ENCODE data around the gene VPS41. TPM values are rescaled to one million over a fixed set of nuclear protein-coding genes. Genes with fewer than 3 reads are reported as not detected.

Gene VPS41
- polyA plus RNA-seq, 1 of the 3 experiments (the other 2 are of a cell fraction): 20.4 TPM

DNA sequence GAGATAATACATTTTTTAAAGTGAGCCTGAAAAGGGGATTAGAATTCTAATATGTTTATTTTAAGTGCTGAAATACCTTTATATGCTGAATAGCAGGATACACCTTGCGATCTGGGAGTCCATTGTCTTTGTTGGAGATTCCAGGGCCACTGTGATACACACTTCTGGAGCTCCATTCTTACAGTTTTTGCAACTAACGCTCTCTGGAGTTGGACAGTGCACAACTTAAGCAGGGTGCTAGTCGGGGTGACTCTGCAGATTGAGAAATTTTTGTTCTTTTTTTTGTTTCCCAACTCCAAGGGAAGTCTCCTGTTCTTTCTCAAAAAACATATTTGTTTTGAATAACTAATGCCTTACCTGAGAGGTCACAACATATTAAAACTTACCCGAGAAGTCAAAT lies 45.0 kb upstream of the VPS41 start:
- Histone ChIP-seq H3K9me3 (no peaks in the 10 kb centered on the region), H4K20me1 (ENCODE audit: insufficient read depth) (no peaks in the 10 kb centered on the region), H3K79me2 (ENCODE audit: insufficient read depth) (no peaks in the 10 kb centered on the region), H3K4me3 (ENCODE audit: low read depth in 2 of 2, low read length in 1 of 2) (no peak overlapping the region), H3K9ac (no peak overlapping the region), H3K27ac (ENCODE audit: low read depth in 2 of 2, low read length in 1 of 2) (no peak overlapping the region), H3K4me2 (no peak overlapping the region), H3K36me3 (replicated peaks in 1 of 2; ENCODE audit: control insufficient read depth in 1 of 2, insufficient read depth in 2 of 2, low read length in 1 of 2) (no peaks in the 10 kb centered on the region), H2AFZ (ENCODE audit: low read depth) (no peak overlapping the region), H3K9me2 (no peaks in the 10 kb centered on the region), H3K27me3 (ENCODE audit: insufficient read depth) (peaks cover 5% of the 10 kb centered on the region; the same call in 1 of the 2 replicates), H3F3A (replicated peaks; ENCODE audit: insufficient read depth) (no peaks in the 10 kb centered on the region), H3K4me1 (ENCODE audit: control insufficient read depth in 1 of 2, insufficient read depth in 2 of 2, low read depth in 1 of 2, low read length in 1 of 2) (no peaks in the 10 kb centered on the region)
- WGBS (ENCODE audit: low lambda C conversion rate): 30% methylated on average over 4 of the region's 4 CpGs
- no peak for TF ChIP-seq CHD2 (IDR thresholded peaks at IDR 0.05; ENCODE audit: low read length, partially characterized antibody)
- no peak for TF ChIP-seq MAX (IDR thresholded peaks at IDR 0.05; ENCODE audit: low read depth)
- no peak for TF ChIP-seq GATA2 (CRISPR knock-in tag; IDR thresholded peaks at IDR 0.05)
- no peak for TF ChIP-seq MXI1 (IDR thresholded peaks at IDR 0.05; ENCODE audit: low read depth, low read length)
- TF ChIP-seq NRF1 (IDR thresholded peaks at IDR 0.05; ENCODE audit: low read depth, low read length): no peak
- POLR2A ChIA-PET: no interaction called here
- no peak for DNase-seq
- CTCF ChIA-PET: no interaction called here

GRCh38 chr7:38953227-38953626 lies 44.2 kb upstream of the VPS41 start:
- Histone ChIP-seq H3K9me3 (no peaks in the 10 kb centered on the region), H3F3A (replicated peaks; ENCODE audit: insufficient read depth) (no peaks in the 10 kb centered on the region), H3K9ac (no peak overlapping the region), H3K27me3 (ENCODE audit: insufficient read depth) (peaks cover 5% of the 10 kb centered on the region; the same call in 1 of the 2 replicates), H3K9me2 (no peaks in the 10 kb centered on the region), H3K27ac (ENCODE audit: low read depth in 2 of 2, low read length in 1 of 2) (no peak overlapping the region), H3K4me3 (ENCODE audit: low read depth in 2 of 2, low read length in 1 of 2) (no peak overlapping the region), H3K4me2 (no peak overlapping the region), H3K79me2 (ENCODE audit: insufficient read depth) (no peaks in the 10 kb centered on the region), H2AFZ (ENCODE audit: low read depth) (no peak overlapping the region), H3K4me1 (ENCODE audit: control insufficient read depth in 1 of 2, insufficient read depth in 2 of 2, low read depth in 1 of 2, low read length in 1 of 2) (no peaks in the 10 kb centered on the region), H4K20me1 (ENCODE audit: insufficient read depth) (no peaks in the 10 kb centered on the region), H3K36me3 (replicated peaks in 1 of 2; ENCODE audit: control insufficient read depth in 1 of 2, insufficient read depth in 2 of 2, low read length in 1 of 2) (no peaks in the 10 kb centered on the region)
- TF ChIP-seq CTCF (IDR thresholded peaks at IDR 0.05): no peak
- TF ChIP-seq EZH2phosphoT487 (IDR thresholded peaks at IDR 0.05; ENCODE audit: borderline replicate concordance, low read depth): no peak
- TF ChIP-seq MAX (IDR thresholded peaks at IDR 0.05; ENCODE audit: low read depth): no peak
- TF ChIP-seq NRF1 (IDR thresholded peaks at IDR 0.05; ENCODE audit: low read depth, low read length): no peak
- ChIA-PET POLR2A (no interaction called here), CTCF (no interaction called here)
- no peak for DNase-seq
- WGBS (ENCODE audit: low lambda C conversion rate): 97% methylated on average over 1 of the region's 1 CpG

GRCh38 chr7:38951213-38951612 lies 42.2 kb upstream of the VPS41 start:
- Histone ChIP-seq H3K4me3 (ENCODE audit: low read depth in 2 of 2, low read length in 1 of 2) (no peak overlapping the region), H3F3A (replicated peaks; ENCODE audit: insufficient read depth) (no peaks in the 10 kb centered on the region), H3K9me3 (no peaks in the 10 kb centered on the region), H2AFZ (ENCODE audit: low read depth) (no peak overlapping the region), H3K27ac (ENCODE audit: low read depth in 2 of 2, low read length in 1 of 2) (no peak overlapping the region), H3K4me1 (ENCODE audit: control insufficient read depth in 1 of 2, insufficient read depth in 2 of 2, low read depth in 1 of 2, low read length in 1 of 2) (no peaks in the 10 kb centered on the region), H3K79me2 (ENCODE audit: insufficient read depth) (no peaks in the 10 kb centered on the region), H3K27me3 (ENCODE audit: insufficient read depth) (peaks cover 5% of the 10 kb centered on the region; the same call in 1 of the 2 replicates), H3K4me2 (no peak overlapping the region), H3K9me2 (no peaks in the 10 kb centered on the region), H4K20me1 (ENCODE audit: insufficient read depth) (no peaks in the 10 kb centered on the region), H3K36me3 (replicated peaks in 1 of 2; ENCODE audit: control insufficient read depth in 1 of 2, insufficient read depth in 2 of 2, low read length in 1 of 2) (no peaks in the 10 kb centered on the region), H3K9ac (no peak overlapping the region)
- TF ChIP-seq FOSL2 (IDR thresholded peaks at IDR 0.05; ENCODE audit: borderline replicate concordance, low read depth) (no peak), CTCF (IDR thresholded peaks at IDR 0.05) (no peak), RCOR1 (IDR thresholded peaks at IDR 0.05; ENCODE audit: low read length) (no peak), RFX5 (IDR thresholded peaks at IDR 0.05; ENCODE audit: low read length) (no peak), RXRA (IDR thresholded peaks at IDR 0.05; ENCODE audit: borderline replicate concordance, low read depth) (no peak), CHD2 (IDR thresholded peaks at IDR 0.05; ENCODE audit: low read length, partially characterized antibody) (no peak), SIN3A (IDR thresholded peaks at IDR 0.05; ENCODE audit: borderline replicate concordance, low read depth, low read length) (no peak), POLR2AphosphoS5 (IDR thresholded peaks at IDR 0.05; ENCODE audit: low read depth, low read length) (no peak), MAX (IDR thresholded peaks at IDR 0.05; ENCODE audit: low read depth) (no peak), YY1 (IDR thresholded peaks at IDR 0.05; ENCODE audit: low read depth) (no peak), SMC3 (IDR thresholded peaks at IDR 0.05; ENCODE audit: low read depth, low read length) (no peak)
- 49% methylated on average over 6 of the region's 6 CpGs for WGBS (ENCODE audit: low lambda C conversion rate)
- POLR2A ChIA-PET: no interaction called here
- no peak for DNase-seq
- CTCF ChIA-PET: interaction anchor here (0.5 to 1.6 kb wide), 3 partner anchors 18 to 581 kb away, joined by 3 to 6 read pairs (median 3); no protein-coding TSS in a partner anchor
